ENCODE results near the gene ZNF215. TPM values are rescaled to one million over a fixed set of nuclear protein-coding genes. Genes with fewer than 3 reads are reported as not detected.
A peak's percentile ranks its signal among the peaks of the same experiment; 100 is the strongest.

Gene ZNF215
- total and polyA plus RNA-seq, 2 of the 13 experiments (the other 11 are each of a cell fraction or from before 2014, with no cell fraction given) = not detected

DNA sequence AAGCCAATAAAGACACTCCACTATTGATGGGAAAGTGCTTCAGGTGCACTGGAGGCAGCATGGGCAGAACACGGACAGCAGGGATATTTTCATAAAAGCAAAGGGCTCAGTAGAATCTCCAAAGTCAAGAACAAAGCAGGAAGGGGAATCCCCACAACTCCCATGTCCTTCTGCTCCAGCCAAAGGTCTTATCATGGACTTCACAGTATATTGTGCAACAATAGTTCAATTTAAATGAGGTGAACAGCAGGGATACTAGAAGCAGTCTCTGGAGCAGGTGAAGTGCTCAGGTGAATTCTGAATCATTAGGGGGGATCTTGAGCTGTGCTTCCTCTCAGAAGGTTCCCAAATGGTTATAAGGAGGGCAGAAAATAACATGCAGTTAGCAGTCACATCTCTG lies 27.3 kb upstream of the ZNF215 start:
- ChIA-PET POLR2A (no interaction called here), CTCF (ENCODE audit: low intra/inter-chr PET ratio, low total read pairs) (no interaction called here)
- intact Hi-C loops (cut with micrococcal nuclease; ENCODE audit: unreplicated experiment) (no loop called here), in situ Hi-C loops (cut with HindIII; ENCODE audit: extremely low pct_ligation_motif_present, low pct_unique_long_range_greater_than_20kb) (no loop called here)
- Histone ChIP-seq H3K9me3 (ENCODE audit: low read length) (no peaks in the 10 kb centered on the region), H3K4me3 (replicated peaks in 1 of 3; ENCODE audit: insufficient read depth in 1 of 3, low read depth in 2 of 3, low read length in 3 of 3) (no peak overlapping the region), H3K27me3 (ENCODE audit: control insufficient read depth in 1 of 2, insufficient read depth in 2 of 2, low read length in 2 of 2) (no peaks in the 10 kb centered on the region), H3K4me1 (ENCODE audit: insufficient read depth, low read length) (no peaks in the 10 kb centered on the region), H3K9ac (ENCODE audit: insufficient read depth, low read depth, low read length) (no peak overlapping the region), H3K79me2 (ENCODE audit: insufficient read depth, low read length) (no peaks in the 10 kb centered on the region), H3K36me3 (replicated peaks in 1 of 2; ENCODE audit: control insufficient read depth in 1 of 2, insufficient read depth in 2 of 2, low read length in 2 of 2) (no peaks in the 10 kb centered on the region), H4K20me1 (ENCODE audit: insufficient read depth, low read length) (no peaks in the 10 kb centered on the region), H3K27ac (ENCODE audit: extremely low read length, insufficient read depth, low read length) (no peak overlapping the region), H2AFZ (ENCODE audit: low read length) (no peak overlapping the region), H3K4me2 (ENCODE audit: low read depth, low read length) (no peak overlapping the region)
- ATAC-seq = no peak
- no TSS peak for BruUV-seq (replicated peaks)
- 0% methylated on average over 1 of the region's 1 CpG for WGBS (ENCODE audit: low lambda C conversion rate)
- TF ChIP-seq CEBPB (IDR thresholded peaks at IDR 0.05; ENCODE audit: borderline replicate concordance, low read depth, low read length) (peak; percentile 68), ZNF143 (CRISPR knock-in tag; IDR thresholded peaks at IDR 0.05) (no peak), NFE2L2 (IDR thresholded peaks at IDR 0.05; ENCODE audit: low read length) (no peak), ZNF124 (CRISPR knock-in tag; IDR thresholded peaks at IDR 0.05) (no peak)
- TF ChIP-seq, protein P1, sequence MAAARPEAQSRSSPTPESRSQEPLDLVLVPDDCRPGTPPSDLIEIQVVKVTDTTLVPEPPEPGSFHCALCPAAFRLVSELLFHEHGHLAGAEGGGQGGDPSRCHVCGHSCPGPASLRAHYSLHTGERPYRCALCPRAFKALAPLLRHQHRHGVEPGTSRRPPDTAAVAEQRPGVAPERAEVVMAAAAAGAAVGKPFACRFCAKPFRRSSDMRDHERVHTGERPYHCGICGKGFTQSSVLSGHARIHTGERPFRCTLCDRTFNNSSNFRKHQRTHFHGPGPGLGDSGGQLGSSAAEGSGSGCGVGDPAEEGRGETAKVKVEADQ (CRISPR knock-in tag; IDR thresholded peaks at IDR 0.05; ENCODE audit: borderline replicate concordance) = no peak
- TF ChIP-seq, protein P2, sequence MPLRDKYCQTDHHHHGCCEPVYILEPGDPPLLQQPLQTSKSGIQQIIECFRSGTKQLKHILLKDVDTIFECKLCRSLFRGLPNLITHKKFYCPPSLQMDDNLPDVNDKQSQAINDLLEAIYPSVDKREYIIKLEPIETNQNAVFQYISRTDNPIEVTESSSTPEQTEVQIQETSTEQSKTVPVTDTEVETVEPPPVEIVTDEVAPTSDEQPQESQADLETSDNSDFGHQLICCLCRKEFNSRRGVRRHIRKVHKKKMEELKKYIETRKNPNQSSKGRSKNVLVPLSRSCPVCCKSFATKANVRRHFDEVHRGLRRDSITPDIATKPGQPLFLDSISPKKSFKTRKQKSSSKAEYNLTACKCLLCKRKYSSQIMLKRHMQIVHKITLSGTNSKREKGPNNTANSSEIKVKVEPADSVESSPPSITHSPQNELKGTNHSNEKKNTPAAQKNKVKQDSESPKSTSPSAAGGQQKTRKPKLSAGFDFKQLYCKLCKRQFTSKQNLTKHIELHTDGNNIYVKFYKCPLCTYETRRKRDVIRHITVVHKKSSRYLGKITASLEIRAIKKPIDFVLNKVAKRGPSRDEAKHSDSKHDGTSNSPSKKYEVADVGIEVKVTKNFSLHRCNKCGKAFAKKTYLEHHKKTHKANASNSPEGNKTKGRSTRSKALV (CRISPR knock-in tag; IDR thresholded peaks at IDR 0.05) = no peak
- TF ChIP-seq, protein P3, sequence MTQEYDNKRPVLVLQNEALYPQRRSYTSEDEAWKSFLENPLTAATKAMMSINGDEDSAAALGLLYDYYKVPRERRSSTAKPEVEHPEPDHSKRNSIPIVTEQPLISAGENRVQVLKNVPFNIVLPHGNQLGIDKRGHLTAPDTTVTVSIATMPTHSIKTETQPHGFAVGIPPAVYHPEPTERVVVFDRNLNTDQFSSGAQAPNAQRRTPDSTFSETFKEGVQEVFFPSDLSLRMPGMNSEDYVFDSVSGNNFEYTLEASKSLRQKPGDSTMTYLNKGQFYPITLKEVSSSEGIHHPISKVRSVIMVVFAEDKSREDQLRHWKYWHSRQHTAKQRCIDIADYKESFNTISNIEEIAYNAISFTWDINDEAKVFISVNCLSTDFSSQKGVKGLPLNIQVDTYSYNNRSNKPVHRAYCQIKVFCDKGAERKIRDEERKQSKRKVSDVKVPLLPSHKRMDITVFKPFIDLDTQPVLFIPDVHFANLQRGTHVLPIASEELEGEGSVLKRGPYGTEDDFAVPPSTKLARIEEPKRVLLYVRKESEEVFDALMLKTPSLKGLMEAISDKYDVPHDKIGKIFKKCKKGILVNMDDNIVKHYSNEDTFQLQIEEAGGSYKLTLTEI (CRISPR knock-in tag; conservative IDR thresholded peaks at IDR 0.05) = no peak
- TF ChIP-seq, protein P4, sequence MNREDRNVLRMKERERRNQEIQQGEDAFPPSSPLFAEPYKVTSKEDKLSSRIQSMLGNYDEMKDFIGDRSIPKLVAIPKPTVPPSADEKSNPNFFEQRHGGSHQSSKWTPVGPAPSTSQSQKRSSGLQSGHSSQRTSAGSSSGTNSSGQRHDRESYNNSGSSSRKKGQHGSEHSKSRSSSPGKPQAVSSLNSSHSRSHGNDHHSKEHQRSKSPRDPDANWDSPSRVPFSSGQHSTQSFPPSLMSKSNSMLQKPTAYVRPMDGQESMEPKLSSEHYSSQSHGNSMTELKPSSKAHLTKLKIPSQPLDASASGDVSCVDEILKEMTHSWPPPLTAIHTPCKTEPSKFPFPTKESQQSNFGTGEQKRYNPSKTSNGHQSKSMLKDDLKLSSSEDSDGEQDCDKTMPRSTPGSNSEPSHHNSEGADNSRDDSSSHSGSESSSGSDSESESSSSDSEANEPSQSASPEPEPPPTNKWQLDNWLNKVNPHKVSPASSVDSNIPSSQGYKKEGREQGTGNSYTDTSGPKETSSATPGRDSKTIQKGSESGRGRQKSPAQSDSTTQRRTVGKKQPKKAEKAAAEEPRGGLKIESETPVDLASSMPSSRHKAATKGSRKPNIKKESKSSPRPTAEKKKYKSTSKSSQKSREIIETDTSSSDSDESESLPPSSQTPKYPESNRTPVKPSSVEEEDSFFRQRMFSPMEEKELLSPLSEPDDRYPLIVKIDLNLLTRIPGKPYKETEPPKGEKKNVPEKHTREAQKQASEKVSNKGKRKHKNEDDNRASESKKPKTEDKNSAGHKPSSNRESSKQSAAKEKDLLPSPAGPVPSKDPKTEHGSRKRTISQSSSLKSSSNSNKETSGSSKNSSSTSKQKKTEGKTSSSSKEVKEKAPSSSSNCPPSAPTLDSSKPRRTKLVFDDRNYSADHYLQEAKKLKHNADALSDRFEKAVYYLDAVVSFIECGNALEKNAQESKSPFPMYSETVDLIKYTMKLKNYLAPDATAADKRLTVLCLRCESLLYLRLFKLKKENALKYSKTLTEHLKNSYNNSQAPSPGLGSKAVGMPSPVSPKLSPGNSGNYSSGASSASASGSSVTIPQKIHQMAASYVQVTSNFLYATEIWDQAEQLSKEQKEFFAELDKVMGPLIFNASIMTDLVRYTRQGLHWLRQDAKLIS (CRISPR knock-in tag; IDR thresholded peaks at IDR 0.05) = no peak
- no peak for DNase-seq (ENCODE audit: low spot score)
- FAIRE-seq = no peak

All from HepG2 (cell line).